H9 (cell line): ENCODE data around the gene CCM2. TPM values are rescaled to one million over a fixed set of nuclear protein-coding genes. Genes with fewer than 3 reads are reported as not detected.

Experiments
- DNase-seq: peaks from one replicate; pipeline ENCODE4 v3.0.0-alpha.2; 2017
- H2AFZ ChIP-seq: one replicate; pipeline ENCODE4 v1.6.1; 2013; ENCODE audit warnings: mild to moderate bottlenecking, low read length, control low read depth, moderate library complexity
- H2AK5ac ChIP-seq: 2 replicates; pipeline ENCODE4 v1.6.1; 2013; ENCODE audit warnings: low read length, control low read depth, mixed read lengths; ENCODE audit not compliant: insufficient read length
- H2BK120ac ChIP-seq: one replicate; pipeline ENCODE4 v1.6.1; 2013; ENCODE audit warnings: low read depth, mild to moderate bottlenecking, low read length, control low read depth, inconsistent platforms; ENCODE audit not compliant: poor library complexity, severe bottlenecking
- H2BK12ac ChIP-seq: 2 replicates; pipeline ENCODE4 v1.6.1; 2013; ENCODE audit warnings: low read length, control low read depth, mixed read lengths, low read depth; ENCODE audit not compliant: insufficient read length
- H2BK15ac ChIP-seq: 2 replicates; pipeline ENCODE4 v1.6.1; 2013; ENCODE audit warnings: low read depth, low read length, control low read depth
- H2BK20ac ChIP-seq: one replicate; pipeline ENCODE4 v1.6.1; 2013; ENCODE audit warnings: low read depth, mild to moderate bottlenecking, low read length, control low read depth, inconsistent platforms; ENCODE audit not compliant: poor library complexity, severe bottlenecking
- H2BK5ac ChIP-seq: 2 replicates; pipeline ENCODE4 v1.6.1; 2013; ENCODE audit warnings: low read length, control low read depth, mixed read lengths; ENCODE audit not compliant: insufficient read length
- H3K14ac ChIP-seq: 2 replicates; pipeline ENCODE4 v1.6.1; 2013; ENCODE audit warnings: low read length, control low read depth; ENCODE audit not compliant: insufficient read depth
- H3K18ac ChIP-seq: 2 replicates; pipeline ENCODE4 v1.6.1; 2013; ENCODE audit warnings: low read depth, mild to moderate bottlenecking, mixed read lengths, low read length, control low read depth; ENCODE audit not compliant: insufficient read length
- H3K23ac ChIP-seq: 2 replicates; pipeline ENCODE4 v1.6.1; 2013; ENCODE audit warnings: low read length, control low read depth, mixed read lengths, low read depth; ENCODE audit not compliant: insufficient read length
- H3K23me2 ChIP-seq: 2 replicates; pipeline ENCODE4 v1.6.1; 2013; ENCODE audit warnings: low read depth, mild to moderate bottlenecking, mixed read lengths, low read length, control low read depth; ENCODE audit not compliant: insufficient read length, poor library complexity, severe bottlenecking
- H3K27ac ChIP-seq: 2 replicates; pipeline ENCODE4 v1.5.1; 2013; ENCODE audit warnings: low read length, control low read depth, mixed read lengths, low read depth; ENCODE audit not compliant: insufficient read length
- H3K27me3 ChIP-seq: 2 replicates; pipeline ENCODE4 v1.6.1; 2013; ENCODE audit warnings: low read length, control low read depth, inconsistent platforms; ENCODE audit not compliant: insufficient read depth
- H3K4ac ChIP-seq: 2 replicates; pipeline ENCODE4 v1.6.1; 2013; ENCODE audit warnings: low read depth, mild to moderate bottlenecking, control low read depth, inconsistent platforms, low read length, moderate library complexity
- H3K4me1 ChIP-seq: 2 replicates; pipeline ENCODE4 v1.6.1; 2013; ENCODE audit warnings: low read length, control low read depth, inconsistent platforms; ENCODE audit not compliant: insufficient read depth
- H3K4me2 ChIP-seq: 2 replicates; pipeline ENCODE4 v1.6.1; 2013; ENCODE audit warnings: low read length, control low read depth, mixed read lengths; ENCODE audit not compliant: insufficient read length, insufficient read depth
- H3K56ac ChIP-seq: 2 replicates; pipeline ENCODE4 v1.6.1; 2013; ENCODE audit warnings: low read depth, mild to moderate bottlenecking, mixed read lengths, low read length, control low read depth; ENCODE audit not compliant: insufficient read length
- H3K79me1 ChIP-seq: 2 replicates; pipeline ENCODE4 v1.6.1; 2013; ENCODE audit warnings: low read depth, mild to moderate bottlenecking, moderate library complexity, low read length, control low read depth, inconsistent platforms; ENCODE audit not compliant: insufficient read depth, poor library complexity, severe bottlenecking
- H3K79me2 ChIP-seq: 2 replicates; pipeline ENCODE4 v1.6.1; 2013; ENCODE audit warnings: low read length, control low read depth, inconsistent platforms; ENCODE audit not compliant: insufficient read depth
- H3K9ac ChIP-seq: 2 replicates; pipeline ENCODE4 v1.6.1; 2013; ENCODE audit warnings: low read length, control low read depth, mixed read lengths; ENCODE audit not compliant: insufficient read length; ENCODE audit errors: extremely low read depth
- H3K9me3 ChIP-seq: one replicate; pipeline ENCODE4 v1.6.1; 2013; ENCODE audit warnings: low read depth, low read length, inconsistent platforms; ENCODE audit not compliant: control insufficient read depth
- H3T11ph ChIP-seq: one replicate; pipeline ENCODE4 v1.6.1; 2013; ENCODE audit warnings: mild to moderate bottlenecking, low read length, control low read depth, inconsistent platforms
- H4K20me1 ChIP-seq: one replicate; pipeline ENCODE4 v1.6.1; 2013; ENCODE audit not compliant: control insufficient read depth, insufficient read length, insufficient read depth
- H4K5ac ChIP-seq: 2 replicates; pipeline ENCODE4 v1.6.1; 2013; ENCODE audit warnings: low read depth, mild to moderate bottlenecking, mixed read lengths, low read length, control low read depth; ENCODE audit not compliant: insufficient read length
- H4K8ac ChIP-seq: replicated peaks from 2 replicates; pipeline ENCODE4 v1.6.1; 2013; ENCODE audit warnings: low read length, control low read depth, mixed read lengths, low read depth; ENCODE audit not compliant: insufficient read length
- H4K91ac ChIP-seq: 2 replicates; pipeline ENCODE4 v1.6.1; 2013; ENCODE audit warnings: low read depth, mild to moderate bottlenecking, moderate library complexity, mixed read lengths, low read length, control low read depth; ENCODE audit not compliant: insufficient read length
- H3K27ac Mint-ChIP-seq, 3 experiments: 2 replicates in 2 of 3; 3 replicates in 1 of 3; pipeline ENCODE4 v1.8.0; 2020 to 2021; ENCODE audit warnings: mixed read lengths in 3 of 3, mild to moderate bottlenecking in 1 of 3, moderate library complexity in 1 of 3
- H3K27me3 Mint-ChIP-seq: 2 replicates; pipeline ENCODE4 v1.8.0; 2021; ENCODE audit warnings: low read depth, mild to moderate bottlenecking, moderate library complexity, mixed read lengths
- H3K36me3 Mint-ChIP-seq, 3 experiments: 2 replicates in 2 of 3; 3 replicates in 1 of 3; pipeline ENCODE4 v1.8.0; 2020 to 2021; ENCODE audit warnings: low read depth in 3 of 3, mixed read lengths in 3 of 3; ENCODE audit not compliant: insufficient read depth in 1 of 3
- H3K4me1 Mint-ChIP-seq, 2 experiments: 2 replicates each; pipeline ENCODE4 v1.8.0; 2020; ENCODE audit warnings: mixed read lengths in 2 of 2
- H3K4me3 Mint-ChIP-seq, 2 experiments: 2 replicates in 1 of 2; 3 replicates in 1 of 2; pipeline ENCODE4 v1.8.0; 2020 to 2021; ENCODE audit warnings: mild to moderate bottlenecking in 2 of 2, mixed read lengths in 2 of 2, moderate library complexity in 1 of 2
- H3K9me3 Mint-ChIP-seq, 2 experiments: 2 replicates in 1 of 2; 3 replicates in 1 of 2; pipeline ENCODE4 v1.8.0; 2020; ENCODE audit warnings: mild to moderate bottlenecking in 2 of 2, mixed read lengths in 2 of 2, moderate library complexity in 1 of 2
- WGBS: extraction: QIAGEN DNeasy Blood & Tissue Kit; methylation state at CpG from one replicate; pipeline ENCODE4 v1.1.7; 2013; ENCODE audit warnings: missing lambda C conversion rate, low lambda C conversion rate, mixed read lengths; ENCODE audit not compliant: insufficient read length; ENCODE audit errors: extremely low coverage; 5-methylcytosine and 5-hydroxymethylcytosine counted together
- total RNA-seq: library from RNA; stranded (reverse); gene quantifications from 2 replicates; pipeline ENCODE4 v1.2.1, GENCODE V29; 2021
- TF ChIP-seq, protein P1 (sequence below): fragments of 200-600 bp; sonication (generic); conservative IDR thresholded peaks from 3 replicates; pipeline ENCODE4 v1.8.0; 2021; ENCODE audit warnings: antibody characterized with exemption, mild to moderate bottlenecking

The CCM2 gene
- total RNA-seq, 1 experiment from 2014 or later, result 30.4 TPM

DNA sequence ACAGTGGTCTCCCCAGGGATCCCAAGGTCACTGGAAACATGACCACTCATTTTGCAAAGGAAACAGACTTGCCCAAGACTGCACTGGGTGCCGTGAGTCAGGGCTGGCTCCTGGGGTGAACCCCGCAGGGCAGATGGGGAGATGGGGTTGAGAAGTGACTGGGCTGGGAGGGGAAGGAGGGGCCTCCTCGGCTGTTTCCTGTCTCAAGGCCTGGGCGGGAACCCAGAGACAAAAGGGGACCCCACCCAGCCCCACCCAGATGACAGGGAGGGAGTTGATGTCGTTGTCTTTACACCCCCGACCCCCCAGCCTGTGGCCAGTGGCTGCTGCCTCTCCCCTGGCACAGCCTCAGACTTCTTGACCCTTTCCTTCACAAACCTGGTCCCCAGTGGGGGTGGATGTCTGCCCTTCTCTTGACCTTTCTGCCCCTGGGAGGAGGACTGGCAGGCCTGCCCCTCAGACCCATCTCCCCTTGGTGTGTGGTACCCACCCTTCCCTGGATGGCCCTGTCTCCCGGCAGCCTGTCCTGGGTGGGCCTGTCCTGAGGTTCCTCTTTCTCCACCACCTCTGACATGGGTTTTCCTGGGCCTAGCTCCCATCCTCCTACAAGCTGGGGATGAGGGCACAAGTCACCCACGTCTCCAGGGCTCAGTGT is 22.6 kb upstream of the CCM2 start:
- Histone ChIP-seq H3K9ac (no peak overlapping the region), H3T11ph (no peak overlapping the region), H3K79me1 (no peaks in the 10 kb centered on the region), H3K27me3 (no peaks in the 10 kb centered on the region), H4K8ac (no peak overlapping the region), H3K9me3 (no peaks in the 10 kb centered on the region), H2AK5ac (no peak overlapping the region), H4K20me1 (no peaks in the 10 kb centered on the region), H3K23ac (no peak overlapping the region), H3K4ac (no peak overlapping the region), H2BK12ac (no peak overlapping the region), H3K27ac (no peak overlapping the region), H2BK15ac (no peak overlapping the region), H3K79me2 (no peaks in the 10 kb centered on the region), H2BK20ac (no peak overlapping the region), H3K4me1 (no peaks in the 10 kb centered on the region), H3K23me2 (no peaks in the 10 kb centered on the region), H4K5ac (no peak overlapping the region), H2BK120ac (no peak overlapping the region), H3K56ac (no peak overlapping the region), H3K18ac (no peak overlapping the region), H4K91ac (no peak overlapping the region), H2AFZ (no peak overlapping the region), H3K14ac (no peak overlapping the region), H3K4me2 (no peak overlapping the region), H2BK5ac (no peak overlapping the region)
- WGBS, result no CpG with 5 or more reads among the region's 8 CpGs
- Mint-ChIP-seq H3K4me1 (no peaks in the 10 kb centered on the region), H3K36me3 (peaks cover 1 to 39% (median 3%) of the 10 kb centered on the region in 3 experiments; a peak in 6 of 7 replicates), H3K27ac (peak overlapping the region in 1 of 3 experiments; percentile 23; a peak in 1 of 7 replicates), H3K9me3 (no peaks in the 10 kb centered on the region; a peak in 1 of 5 replicates), H3K4me3 (no peak overlapping the region; a peak in 1 of 5 replicates), H3K27me3 (no peaks in the 10 kb centered on the region)
- TF ChIP-seq, protein P1, sequence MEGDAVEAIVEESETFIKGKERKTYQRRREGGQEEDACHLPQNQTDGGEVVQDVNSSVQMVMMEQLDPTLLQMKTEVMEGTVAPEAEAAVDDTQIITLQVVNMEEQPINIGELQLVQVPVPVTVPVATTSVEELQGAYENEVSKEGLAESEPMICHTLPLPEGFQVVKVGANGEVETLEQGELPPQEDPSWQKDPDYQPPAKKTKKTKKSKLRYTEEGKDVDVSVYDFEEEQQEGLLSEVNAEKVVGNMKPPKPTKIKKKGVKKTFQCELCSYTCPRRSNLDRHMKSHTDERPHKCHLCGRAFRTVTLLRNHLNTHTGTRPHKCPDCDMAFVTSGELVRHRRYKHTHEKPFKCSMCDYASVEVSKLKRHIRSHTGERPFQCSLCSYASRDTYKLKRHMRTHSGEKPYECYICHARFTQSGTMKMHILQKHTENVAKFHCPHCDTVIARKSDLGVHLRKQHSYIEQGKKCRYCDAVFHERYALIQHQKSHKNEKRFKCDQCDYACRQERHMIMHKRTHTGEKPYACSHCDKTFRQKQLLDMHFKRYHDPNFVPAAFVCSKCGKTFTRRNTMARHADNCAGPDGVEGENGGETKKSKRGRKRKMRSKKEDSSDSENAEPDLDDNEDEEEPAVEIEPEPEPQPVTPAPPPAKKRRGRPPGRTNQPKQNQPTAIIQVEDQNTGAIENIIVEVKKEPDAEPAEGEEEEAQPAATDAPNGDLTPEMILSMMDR, result no peak
- no peak for DNase-seq
